SKM-1 (cell line): ENCODE results near the gene VPS4A.

Experiments
- DNase-seq: peaks from one replicate; lab custom pipeline; 2025; ENCODE audit not compliant: unreplicated experiment; lab: John Stamatoyannopoulos, UW

Gene VPS4A

GRCh38 chr16:69363281-69363717, 52.1 kb downstream of the VPS4A start:
- no peak for DNase-seq

GRCh38 chr16:69364088-69364487, 52.9 kb downstream of the VPS4A start:
- DNase-seq, result no peak

- DNase-seq, result no peak
These were observed 54.8 kb downstream of the VPS4A start for GRCh38 chr16:69365901-69366300.

- no peak for DNase-seq
These were observed 55.3 kb downstream of the VPS4A start for GRCh38 chr16:69366431-69366830.

GRCh38 chr16:69367980-69368379, 56.8 kb downstream of the VPS4A start:
- no peak for DNase-seq

GRCh38 chr16:69368866-69369265, 57.7 kb downstream of the VPS4A start:
- no peak for DNase-seq

GRCh38 chr16:69371564-69371963, 60.4 kb downstream of the VPS4A start:
- DNase-seq, result no peak

GRCh38 chr16:69373019-69373418, 61.9 kb downstream of the VPS4A start:
- no peak for DNase-seq
